Gastrocnemius medialis (tissue), 4 donors: ENCODE data around the gene FASLG. TPM values are rescaled to one million over a fixed set of nuclear protein-coding genes. Genes with fewer than 3 reads are reported as not detected.

ENCODE experiments used
- ATAC-seq, 2 donors: fragments of 150-250 bp; one replicate each; pipeline ENCODE4 v1.9.1; 2016
- DNase-seq, 2 donors: peaks; one replicate each; pipeline ENCODE4 v3.0.0-alpha.2; 2019
- H3K27ac ChIP-seq, 4 donors: fragments of 200-600 bp; sonication (generic); 1 replicate in 1 of 4; 2 replicates in 3 of 4; pipeline ENCODE4 v1.5.1; 2016 to 2018; ENCODE audit warnings: mild to moderate bottlenecking in 2 of 4, moderate library complexity in 1 of 4
- H3K27me3 ChIP-seq, 3 donors: fragments of 200-600 bp; sonication (generic) in 2 of 3; 1 replicate in 1 of 3; 2 replicates in 2 of 3; pipeline versions ENCODE4 v1.5.1 to v1.6.0; 2016 to 2019; ENCODE audit warnings: mild to moderate bottlenecking in 1 of 3, moderate library complexity in 1 of 3
- H3K36me3 ChIP-seq, 2 donors: fragments of 200-600 bp; sonication (generic) in 1 of 2; one replicate each; pipeline ENCODE4 v1.5.1; 2017 to 2018
- H3K4me1 ChIP-seq, 2 donors: fragments of 200-600 bp; sonication (generic) in 1 of 2; one replicate each; pipeline ENCODE4 v1.5.1; 2016 to 2017; ENCODE audit warnings: mild to moderate bottlenecking in 2 of 2
- H3K4me3 ChIP-seq, 4 donors: fragments of 200-600 bp; sonication (generic) in 3 of 4; 1 replicate in 1 of 4; 2 replicates in 3 of 4; pipeline ENCODE4 v1.5.1; 2016 to 2019; ENCODE audit warnings: mild to moderate bottlenecking in 2 of 4
- H3K9me3 ChIP-seq, 3 donors: fragments of 200-600 bp; sonication (generic) in 2 of 3; 1 replicate in 1 of 3; 2 replicates in 2 of 3; pipeline ENCODE4 v1.5.1; 2016 to 2019
- POLR2A ChIP-seq, 2 donors: fragments of 450-650 bp; IDR thresholded peaks; one replicate each; pipeline ENCODE4 v1.6.1; 2017; ENCODE audit warnings: antibody characterized with exemption in 2 of 2, mild to moderate bottlenecking in 2 of 2, moderate library complexity in 2 of 2
- in situ Hi-C, 4 donors: fragments of 200-750 bp; cut with MboI; loops; one replicate each; pipeline versions ENCODE4 v1.15.0 to v1.8.0; 2017; ENCODE audit warnings: low sequenced_read_pairs in 4 of 4
- intact Hi-C: fragments of 100-400 bp; cut with DNase I; formaldehyde crosslinking; loops from one replicate; pipeline ENCODE4 v1.15.1; 2023; ENCODE audit warnings: low total_unique reads
- total RNA-seq, 4 donors: library from RNA; depleted of rRNA; stranded (reverse); fragments of >200 nt; gene quantifications; one replicate each; pipeline versions ENCODE4 v1.1.0 to v1.2.3, GENCODE V29; 2016
- TF ChIP-seq, protein P1 (sequence below), 5 experiments: fragments of 450-650 bp in 3 of 5; fragments of 200-600 bp in 2 of 5; sonication (generic) in 2 of 5; IDR thresholded peaks in 4 of 5; conservative IDR thresholded peaks in 1 of 5; 1 replicate in 4 of 5; 2 replicates in 1 of 5; pipeline ENCODE4 v1.5.1; 2016 to 2019; ENCODE audit warnings: antibody characterized with exemption in 5 of 5, mild to moderate bottlenecking in 3 of 5, moderate library complexity in 3 of 5

FASLG gene
- total RNA-seq, 4 donors from 2014 or later: not detected

- no peak for ATAC-seq
- TF ChIP-seq, protein P1, sequence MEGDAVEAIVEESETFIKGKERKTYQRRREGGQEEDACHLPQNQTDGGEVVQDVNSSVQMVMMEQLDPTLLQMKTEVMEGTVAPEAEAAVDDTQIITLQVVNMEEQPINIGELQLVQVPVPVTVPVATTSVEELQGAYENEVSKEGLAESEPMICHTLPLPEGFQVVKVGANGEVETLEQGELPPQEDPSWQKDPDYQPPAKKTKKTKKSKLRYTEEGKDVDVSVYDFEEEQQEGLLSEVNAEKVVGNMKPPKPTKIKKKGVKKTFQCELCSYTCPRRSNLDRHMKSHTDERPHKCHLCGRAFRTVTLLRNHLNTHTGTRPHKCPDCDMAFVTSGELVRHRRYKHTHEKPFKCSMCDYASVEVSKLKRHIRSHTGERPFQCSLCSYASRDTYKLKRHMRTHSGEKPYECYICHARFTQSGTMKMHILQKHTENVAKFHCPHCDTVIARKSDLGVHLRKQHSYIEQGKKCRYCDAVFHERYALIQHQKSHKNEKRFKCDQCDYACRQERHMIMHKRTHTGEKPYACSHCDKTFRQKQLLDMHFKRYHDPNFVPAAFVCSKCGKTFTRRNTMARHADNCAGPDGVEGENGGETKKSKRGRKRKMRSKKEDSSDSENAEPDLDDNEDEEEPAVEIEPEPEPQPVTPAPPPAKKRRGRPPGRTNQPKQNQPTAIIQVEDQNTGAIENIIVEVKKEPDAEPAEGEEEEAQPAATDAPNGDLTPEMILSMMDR (IDR thresholded peaks at IDR 0.05 in 4 of 5, conservative IDR thresholded peaks at IDR 0.05 in 1 of 5): no peak
- no peak for TF ChIP-seq POLR2A (IDR thresholded peaks at IDR 0.05)
- no peak overlapping the region for H3K27ac ChIP-seq
- H3K36me3 ChIP-seq: no peaks in the 10 kb centered on the region
- no peaks in the 10 kb centered on the region for H3K27me3 ChIP-seq
- no peaks in the 10 kb centered on the region for H3K9me3 ChIP-seq
- DNase-seq: no peak
- in situ Hi-C loops (no loop called here), intact Hi-C loops (no loop called here)
- no peak overlapping the region for H3K4me3 ChIP-seq
- peaks cover 4 to 6% of the 10 kb centered on the region in 2 donors for H3K4me1 ChIP-seq
These were observed 38.7 kb downstream of the FASLG start for GRCh38 chr1:172697534-172698002.

GRCh38 chr1:172698224-172698623 is 39.3 kb downstream of the FASLG start:
- H3K27me3 ChIP-seq: no peaks in the 10 kb centered on the region
- H3K27ac ChIP-seq: no peak overlapping the region
- no peak for TF ChIP-seq POLR2A (IDR thresholded peaks at IDR 0.05)
- TF ChIP-seq, protein P1 (IDR thresholded peaks at IDR 0.05 in 4 of 5, conservative IDR thresholded peaks at IDR 0.05 in 1 of 5): no peak
- H3K36me3 ChIP-seq: no peaks in the 10 kb centered on the region
- intact Hi-C loops: no loop called here
- H3K9me3 ChIP-seq: no peaks in the 10 kb centered on the region
- DNase-seq (no peak), ATAC-seq (no peak)
- in situ Hi-C loops: no loop called here
- peaks cover 4 to 6% of the 10 kb centered on the region in 2 donors for H3K4me1 ChIP-seq
- H3K4me3 ChIP-seq: no peak overlapping the region

DNA sequence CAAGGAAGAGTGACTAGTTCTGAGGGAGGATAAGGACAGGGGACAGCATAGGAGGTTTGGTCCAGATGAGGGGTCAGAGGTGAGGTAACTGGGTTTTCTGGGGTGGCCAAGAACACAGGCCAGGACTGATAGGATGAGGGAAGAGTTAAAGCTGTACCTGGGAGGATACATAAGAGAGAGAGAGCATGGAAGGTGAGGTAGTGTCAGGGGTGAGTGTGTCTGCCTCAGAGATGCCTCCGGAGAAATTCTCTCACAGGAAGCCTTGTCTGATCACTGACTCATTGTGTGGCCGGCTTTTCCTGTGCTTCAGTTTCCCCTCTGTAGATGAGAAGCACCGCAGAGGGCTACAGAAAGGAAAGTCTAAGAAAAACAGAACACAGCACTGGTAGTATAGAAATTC is 40.2 kb downstream of the FASLG start:
- Histone ChIP-seq H3K4me3 (no peak overlapping the region), H3K9me3 (no peaks in the 10 kb centered on the region), H3K36me3 (no peaks in the 10 kb centered on the region), H3K27ac (no peak overlapping the region), H3K27me3 (no peaks in the 10 kb centered on the region), H3K4me1 (peaks cover 4 to 6% of the 10 kb centered on the region in 2 donors)
- intact Hi-C loops: no loop called here
- no peak for DNase-seq
- no peak for ATAC-seq
- TF ChIP-seq, protein P1 (IDR thresholded peaks at IDR 0.05 in 4 of 5, conservative IDR thresholded peaks at IDR 0.05 in 1 of 5): no peak
- TF ChIP-seq POLR2A (IDR thresholded peaks at IDR 0.05): no peak
- in situ Hi-C loops: no loop called here

DNA sequence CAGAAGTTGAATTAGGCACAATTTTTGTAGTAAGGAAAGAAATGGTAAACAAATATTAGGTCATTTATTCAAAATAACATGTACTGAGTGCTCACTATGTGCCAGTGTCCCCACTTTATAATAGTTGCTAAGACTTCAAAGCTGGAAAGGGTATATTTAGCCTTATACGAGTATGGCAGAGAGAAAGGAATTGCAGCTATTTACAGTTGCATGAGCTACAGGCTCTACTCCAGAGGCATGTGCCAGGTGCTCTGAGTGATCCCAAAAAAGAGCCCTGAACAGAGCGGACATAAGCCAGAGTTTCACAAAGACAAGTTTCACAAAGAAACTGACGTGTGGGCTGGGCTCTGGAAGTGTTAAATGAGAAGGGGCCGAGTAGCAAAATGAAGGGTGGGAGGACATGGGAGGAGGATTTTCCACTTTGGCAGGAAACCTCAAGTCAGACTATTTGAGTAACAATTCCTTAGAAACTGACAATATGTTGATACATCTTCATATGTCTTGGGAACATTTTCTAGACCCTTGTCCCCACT is 40.9 kb downstream of the FASLG start:
- Histone ChIP-seq H3K4me1 (peaks cover 4 to 6% of the 10 kb centered on the region in 2 donors), H3K27ac (no peak overlapping the region), H3K36me3 (no peaks in the 10 kb centered on the region), H3K4me3 (peak overlapping the region in 1 of 4 donors; percentile 13), H3K9me3 (no peaks in the 10 kb centered on the region), H3K27me3 (no peaks in the 10 kb centered on the region)
- DNase-seq (no peak), ATAC-seq (no peak)
- no peak for TF ChIP-seq POLR2A (IDR thresholded peaks at IDR 0.05)
- TF ChIP-seq, protein P1 (IDR thresholded peaks at IDR 0.05 in 4 of 5, conservative IDR thresholded peaks at IDR 0.05 in 1 of 5): no peak
- intact Hi-C loops: no loop called here
- in situ Hi-C loops: loop anchor here in 1 of 4 donors (25.0 kb wide), 1 partner anchor 237 kb away; no protein-coding TSS in a partner anchor

- H3K27me3 ChIP-seq: no peaks in the 10 kb centered on the region
- DNase-seq (no peak), ATAC-seq (no peak)
- TF ChIP-seq POLR2A (IDR thresholded peaks at IDR 0.05): no peak
- TF ChIP-seq, protein P1 (IDR thresholded peaks at IDR 0.05 in 4 of 5, conservative IDR thresholded peaks at IDR 0.05 in 1 of 5): no peak
- no peak overlapping the region for H3K4me3 ChIP-seq
- no peak overlapping the region for H3K27ac ChIP-seq
- no peaks in the 10 kb centered on the region for H3K36me3 ChIP-seq
- in situ Hi-C loops: loop anchor here in 1 of 4 donors (25.0 kb wide), 1 partner anchor 238 kb away; no protein-coding TSS in a partner anchor
- no peaks in the 10 kb centered on the region for H3K9me3 ChIP-seq
- peaks cover 4 to 6% of the 10 kb centered on the region in 2 donors for H3K4me1 ChIP-seq
- intact Hi-C loops: no loop called here
These were observed 41.7 kb downstream of the FASLG start for GRCh38 chr1:172700556-172700955.
